Measurements from ENCODE around the gene PACSIN1. TPM values are rescaled to one million over a fixed set of nuclear protein-coding genes. Genes with fewer than 3 reads are reported as not detected.

The PACSIN1 gene
- total RNA-seq, 1 experiment from 2014 or later: not detected

- TF ChIP-seq EZH2 (IDR thresholded peaks at IDR 0.05; ENCODE audit: borderline replicate concordance, low read depth, low read length, poor library complexity, severe bottlenecking) (no peak), CTCF (conservative IDR thresholded peaks at IDR 0.05; ENCODE audit: low read depth, low read length) (peak; percentile 39)
- no peaks in the 10 kb centered on the region for H3K27me3 ChIP-seq (replicated peaks; ENCODE audit: insufficient read depth, low read depth, low read length, poor library complexity)
- no peaks in the 10 kb centered on the region for H3K4me1 ChIP-seq (ENCODE audit: insufficient read depth, low read length, poor library complexity, severe bottlenecking)
- intact Hi-C loops (cut with micrococcal nuclease; ENCODE audit: unreplicated experiment): no loop called here
- no peaks in the 10 kb centered on the region for H3K9me3 ChIP-seq (ENCODE audit: low read depth, low read length, poor library complexity, severe bottlenecking)
- ChIA-PET CTCF (no interaction called here), POLR2A (ENCODE audit: low non-redundant PET) (no interaction called here)
- no TSS peak for BruUV-seq (replicated peaks)
- H3K4me3 ChIP-seq (ENCODE audit: low read depth, low read length, poor library complexity, severe bottlenecking): no peak overlapping the region
- H3K36me3 ChIP-seq (ENCODE audit: insufficient read depth, low read length, poor library complexity, severe bottlenecking): no peaks in the 10 kb centered on the region
- DNase-seq (ENCODE audit: low spot score): no peak
- H3K27ac ChIP-seq (ENCODE audit: low read depth, low read length, poor library complexity, severe bottlenecking): no peak overlapping the region
Observed at GRCh38 chr6:34583461-34583860, 117.6 kb downstream of the PACSIN1 start.

DNA sequence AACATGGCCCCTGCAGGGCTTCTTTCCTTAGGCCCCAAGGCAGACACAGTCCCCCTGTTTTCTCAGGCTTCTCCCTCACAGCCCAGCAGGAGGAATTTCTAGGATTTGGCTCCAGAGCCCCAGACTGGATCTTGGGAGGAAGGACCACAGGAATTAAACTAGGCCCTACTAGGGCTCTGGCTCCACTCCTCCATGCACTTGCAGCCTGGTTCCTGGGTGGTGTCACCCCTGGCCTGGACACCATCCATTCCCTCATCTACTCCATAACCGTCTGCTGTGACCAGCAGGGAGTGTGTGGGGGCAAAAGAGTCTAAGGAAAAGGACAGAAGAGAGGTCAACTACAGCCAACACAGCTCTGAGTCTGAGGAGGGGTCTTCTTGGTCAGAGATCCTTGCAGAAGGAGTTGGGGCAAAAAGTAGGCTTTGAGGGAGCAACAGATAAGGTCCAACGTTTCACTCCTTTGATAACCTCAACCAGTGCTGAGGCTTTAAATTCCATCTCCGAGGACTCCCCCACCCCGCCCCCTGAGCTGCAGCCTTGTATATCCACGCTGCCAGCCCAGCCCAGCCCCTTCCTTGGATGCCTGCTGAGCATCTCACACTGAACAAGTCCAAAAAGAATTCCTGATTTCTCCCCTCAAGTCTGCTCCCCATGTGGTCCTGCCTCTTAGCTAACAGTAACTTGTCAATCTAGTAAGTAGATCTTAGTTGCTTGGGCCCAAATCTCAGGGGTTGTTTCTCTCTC, 118.2 kb downstream of the PACSIN1 start:
- ChIA-PET POLR2A (ENCODE audit: low non-redundant PET) (no interaction called here), CTCF (no interaction called here)
- TF ChIP-seq CTCF (conservative IDR thresholded peaks at IDR 0.05; ENCODE audit: low read depth, low read length) (no peak), EZH2 (IDR thresholded peaks at IDR 0.05; ENCODE audit: borderline replicate concordance, low read depth, low read length, poor library complexity, severe bottlenecking) (no peak)
- Histone ChIP-seq H3K27me3 (replicated peaks; ENCODE audit: insufficient read depth, low read depth, low read length, poor library complexity) (no peaks in the 10 kb centered on the region), H3K36me3 (ENCODE audit: insufficient read depth, low read length, poor library complexity, severe bottlenecking) (no peaks in the 10 kb centered on the region), H3K4me1 (ENCODE audit: insufficient read depth, low read length, poor library complexity, severe bottlenecking) (no peaks in the 10 kb centered on the region), H3K27ac (ENCODE audit: low read depth, low read length, poor library complexity, severe bottlenecking) (no peak overlapping the region), H3K4me3 (ENCODE audit: low read depth, low read length, poor library complexity, severe bottlenecking) (no peak overlapping the region), H3K9me3 (ENCODE audit: low read depth, low read length, poor library complexity, severe bottlenecking) (no peaks in the 10 kb centered on the region)
- intact Hi-C loops (cut with micrococcal nuclease; ENCODE audit: unreplicated experiment): no loop called here
- no TSS peak for BruUV-seq (replicated peaks)
- no peak for DNase-seq (ENCODE audit: low spot score)

- BruUV-seq (replicated peaks): no TSS peak
- Histone ChIP-seq H3K4me1 (ENCODE audit: insufficient read depth, low read length, poor library complexity, severe bottlenecking) (no peaks in the 10 kb centered on the region), H3K9me3 (ENCODE audit: low read depth, low read length, poor library complexity, severe bottlenecking) (no peaks in the 10 kb centered on the region), H3K27me3 (replicated peaks; ENCODE audit: insufficient read depth, low read depth, low read length, poor library complexity) (no peaks in the 10 kb centered on the region), H3K4me3 (ENCODE audit: low read depth, low read length, poor library complexity, severe bottlenecking) (no peak overlapping the region), H3K36me3 (ENCODE audit: insufficient read depth, low read length, poor library complexity, severe bottlenecking) (no peaks in the 10 kb centered on the region), H3K27ac (ENCODE audit: low read depth, low read length, poor library complexity, severe bottlenecking) (no peak overlapping the region)
- DNase-seq (ENCODE audit: low spot score): no peak
- no peak for TF ChIP-seq CTCF (conservative IDR thresholded peaks at IDR 0.05; ENCODE audit: low read depth, low read length)
- TF ChIP-seq EZH2 (IDR thresholded peaks at IDR 0.05; ENCODE audit: borderline replicate concordance, low read depth, low read length, poor library complexity, severe bottlenecking): no peak
- POLR2A ChIA-PET (ENCODE audit: low non-redundant PET): no interaction called here
- intact Hi-C loops (cut with micrococcal nuclease; ENCODE audit: unreplicated experiment): no loop called here
- CTCF ChIA-PET: no interaction called here
Observed at GRCh38 chr6:34584694-34585093, 118.8 kb downstream of the PACSIN1 start.

Other genes starting within 250 kb of the PACSIN1 start
- gene HMGA1, start 229.2 kb upstream of the PACSIN1 start, total RNA-seq (2021): 248 and 290 TPM in 2 replicates
- gene SMIM29, start 217.1 kb upstream of the PACSIN1 start, total RNA-seq (2021): 19.1 and 24.0 TPM in 2 replicates
- gene NUDT3, start 73.4 kb upstream of the PACSIN1 start, total RNA-seq (2021): 34.1 and 38.4 TPM in 2 replicates
- 1,482 and 1,497 TPM in 2 replicates for gene RPS10, start 40.0 kb upstream of the PACSIN1 start, total RNA-seq (2021)
- 0.22 TPM in 1 of 2 replicates, not detected in the other for gene SPDEF, start 90.3 kb downstream of the PACSIN1 start, total RNA-seq (2021)
- gene ILRUN, start 230.7 kb downstream of the PACSIN1 start, total RNA-seq (2021): 58.4 and 66.5 TPM in 2 replicates